ENCODE results near the gene HTRA2. TPM values are rescaled to one million over a fixed set of nuclear protein-coding genes. Genes with fewer than 3 reads are reported as not detected.
"Not testable (repeated sequence)": the region's sequence is repeated elsewhere in the genome, so short reads cannot be mapped to it uniquely, and the experiment has no call there.

The HTRA2 gene
- total RNA-seq, 2 donors from 2014 or later = 75.6 to 81.2 TPM

DNA sequence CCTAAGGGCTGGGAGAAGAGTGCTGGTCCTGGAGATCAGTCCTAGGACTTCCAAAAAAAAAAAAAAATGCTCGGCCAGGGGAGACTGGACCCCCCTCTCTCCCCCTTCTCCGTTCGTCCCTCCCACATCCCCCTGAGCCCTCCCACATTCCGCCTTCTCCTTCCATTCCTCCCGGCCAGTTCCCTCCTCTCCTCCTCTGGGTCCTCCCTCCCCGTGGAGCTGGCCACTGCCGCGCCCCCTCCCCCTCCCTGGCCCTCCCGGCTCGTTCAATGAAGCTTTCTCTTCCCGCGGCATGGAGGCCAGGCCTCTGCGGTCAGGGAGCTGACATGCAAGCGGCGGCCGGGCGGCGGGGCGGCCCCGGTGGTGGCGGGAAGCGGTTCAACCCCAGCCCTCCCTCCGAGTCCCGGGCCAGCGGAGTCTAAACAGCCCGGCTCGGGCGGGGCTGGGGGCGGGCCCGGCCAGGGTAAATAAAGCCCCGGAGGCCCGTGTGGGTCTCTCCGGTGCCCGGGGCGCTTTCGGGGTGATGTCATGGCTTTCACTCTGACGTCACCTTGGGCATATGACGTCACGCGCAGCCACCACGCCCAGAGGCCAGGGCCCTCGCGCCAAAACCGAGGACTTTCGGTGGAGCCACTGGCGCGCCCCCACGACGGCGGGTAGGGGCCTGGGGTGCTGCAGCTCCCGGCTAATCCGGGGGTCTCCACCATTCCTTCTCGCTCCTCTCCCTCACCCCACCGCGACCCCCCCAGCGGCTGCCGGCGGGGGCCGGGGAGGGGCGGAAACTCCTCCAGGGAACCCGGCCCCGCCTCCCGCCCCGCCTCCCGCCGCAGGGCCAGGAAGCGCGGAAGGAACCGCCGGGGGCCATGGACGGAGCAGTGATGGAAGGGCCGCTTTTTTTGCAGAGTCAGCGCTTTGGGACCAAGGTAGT is 24.4 kb downstream of the HTRA2 start, which contains the start of the genes DOK1 and LOXL3:
DOK1 (plus strand) TSS at position 829 of the 928 bp plus-strand sequence; CDS start at position 864, 35 bp downstream.
LOXL3 (minus strand) TSS at position 51 of the 928 bp plus-strand sequence. CDS start 1,308 bp downstream, outside the sequence.
- Mint-ChIP-seq H3K27me3 (peaks cover 19% of the 10 kb centered on the region), H3K27ac (peak within 1 kb of the TSS; percentile 85), H3K36me3 (ENCODE audit: low read depth) (peaks cover 26% of the 10 kb centered on the region), H3K4me1 (peaks cover 6% of the 10 kb centered on the region), H3K4me3 (peak within 1 kb of the TSS; percentile 86), H3K9me3 (no peaks in the 10 kb centered on the region)
- peak; percentile 88 for ATAC-seq (replicated peaks)

GRCh38 chr2:74554820-74555531 is 25.2 kb downstream of the HTRA2 start:
- peaks cover 6% of the 10 kb centered on the region for H3K4me1 Mint-ChIP-seq
- peak overlapping the region; percentile 86 for H3K4me3 Mint-ChIP-seq
- peaks cover 26% of the 10 kb centered on the region for H3K36me3 Mint-ChIP-seq (ENCODE audit: low read depth)
- peak; percentile 74 for ATAC-seq (replicated peaks)
- peak overlapping the region; percentile 85 for H3K27ac Mint-ChIP-seq
- no peaks in the 10 kb centered on the region for H3K9me3 Mint-ChIP-seq
- peaks cover 14% of the 10 kb centered on the region for H3K27me3 Mint-ChIP-seq

- peak overlapping the region; percentile 85 for H3K27ac Mint-ChIP-seq
- H3K9me3 Mint-ChIP-seq = no peaks in the 10 kb centered on the region
- H3K4me1 Mint-ChIP-seq = peaks cover 11% of the 10 kb centered on the region
- peak overlapping the region; percentile 86 for H3K4me3 Mint-ChIP-seq
- ATAC-seq (replicated peaks) = no peak
- peaks cover 11% of the 10 kb centered on the region for H3K27me3 Mint-ChIP-seq
- peaks cover 26% of the 10 kb centered on the region for H3K36me3 Mint-ChIP-seq (ENCODE audit: low read depth)
These were observed 25.9 kb downstream of the HTRA2 start for GRCh38 chr2:74555610-74556103.

- Mint-ChIP-seq H3K4me3 (peak overlapping the region; percentile 86), H3K27me3 (peaks cover 12% of the 10 kb centered on the region), H3K27ac (no peak overlapping the region), H3K36me3 (ENCODE audit: low read depth) (peaks cover 26% of the 10 kb centered on the region), H3K4me1 (peaks cover 12% of the 10 kb centered on the region), H3K9me3 (no peaks in the 10 kb centered on the region)
- no peak for ATAC-seq (replicated peaks)
These were observed 26.4 kb downstream of the HTRA2 start for GRCh38 chr2:74556159-74556558.

GRCh38 chr2:74556831-74557370 is 27.2 kb downstream of the HTRA2 start:
- Mint-ChIP-seq H3K27me3 (peaks cover 8% of the 10 kb centered on the region), H3K36me3 (ENCODE audit: low read depth) (peaks cover 26% of the 10 kb centered on the region), H3K4me3 (no peak overlapping the region), H3K27ac (no peak overlapping the region), H3K9me3 (no peaks in the 10 kb centered on the region), H3K4me1 (peaks cover 12% of the 10 kb centered on the region)
- ATAC-seq (replicated peaks) = no peak

- H3K27me3 Mint-ChIP-seq = peaks cover 10% of the 10 kb centered on the region
- no peak overlapping the region for H3K27ac Mint-ChIP-seq
- H3K9me3 Mint-ChIP-seq = no peaks in the 10 kb centered on the region
- ATAC-seq (replicated peaks) = no peak
- H3K36me3 Mint-ChIP-seq (ENCODE audit: low read depth) = peaks cover 26% of the 10 kb centered on the region
- peaks cover 6% of the 10 kb centered on the region for H3K4me1 Mint-ChIP-seq
- H3K4me3 Mint-ChIP-seq = no peak overlapping the region
These were observed 28.8 kb downstream of the HTRA2 start for GRCh38 chr2:74558284-74559230.

DNA sequence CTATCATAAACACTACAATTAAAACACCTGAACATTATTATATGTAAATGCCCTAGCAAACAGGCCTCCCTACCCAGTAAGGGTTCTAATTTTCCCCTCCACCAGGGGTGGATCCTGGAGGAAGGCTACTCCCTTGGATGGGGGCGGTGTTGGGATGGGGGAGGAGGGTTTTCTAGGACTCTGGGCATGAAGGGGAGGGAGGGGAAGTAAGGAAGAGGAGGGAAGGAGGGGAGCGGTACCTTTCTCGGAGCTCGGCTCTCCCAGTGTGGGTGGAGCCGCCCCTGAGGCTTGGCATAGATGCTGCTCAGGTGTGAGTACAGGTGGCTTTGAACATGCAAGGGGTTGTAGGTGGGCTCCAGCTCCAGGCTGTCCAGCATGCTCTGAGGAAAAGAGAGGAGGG is 30.2 kb downstream of the HTRA2 start:
- no peak overlapping the region for H3K4me3 Mint-ChIP-seq
- H3K4me1 Mint-ChIP-seq = peaks cover 6% of the 10 kb centered on the region

DNA sequence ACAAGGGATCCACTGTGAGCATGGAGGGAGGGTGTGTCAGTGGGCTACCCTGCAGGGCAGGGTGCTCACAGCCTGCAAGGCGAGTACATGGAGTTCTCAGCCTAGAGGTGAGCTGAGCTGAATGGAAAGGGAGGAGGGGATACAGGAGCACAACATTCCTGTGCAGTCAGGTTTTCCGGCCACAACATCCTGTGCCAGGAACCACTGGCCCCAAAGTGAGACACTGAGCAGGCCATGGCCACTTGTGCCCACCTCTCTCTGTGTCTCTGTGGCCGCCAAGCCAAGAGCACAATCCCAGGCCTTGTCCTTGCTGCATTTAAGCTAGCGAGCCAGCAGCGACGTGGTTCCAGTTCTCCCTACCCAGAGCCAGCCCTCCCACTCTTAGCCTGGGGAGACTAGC is 30.9 kb downstream of the HTRA2 start:
- Mint-ChIP-seq H3K9me3 (no peaks in the 10 kb centered on the region), H3K27ac (peak overlapping the region; percentile 70), H3K27me3 (peaks cover 15% of the 10 kb centered on the region), H3K36me3 (ENCODE audit: low read depth) (peaks cover 16% of the 10 kb centered on the region), H3K4me1 (peaks cover 6% of the 10 kb centered on the region), H3K4me3 (no peak overlapping the region)
- no peak for ATAC-seq (replicated peaks)

More for the DNA sequence above, 30.2 kb downstream of the HTRA2 start:
- no peak for ATAC-seq (replicated peaks)
- Mint-ChIP-seq H3K27ac (no peak overlapping the region), H3K27me3 (peaks cover 15% of the 10 kb centered on the region), H3K36me3 (ENCODE audit: low read depth) (peaks cover 22% of the 10 kb centered on the region), H3K9me3 (no peaks in the 10 kb centered on the region)

- H3K9me3 Mint-ChIP-seq, H3K4me3 Mint-ChIP-seq: not testable (repeated sequence)
- peaks cover 18% of the 10 kb centered on the region for H3K27me3 Mint-ChIP-seq
These were observed 31.3 kb downstream of the HTRA2 start for GRCh38 chr2:74561022-74561421.

DNA sequence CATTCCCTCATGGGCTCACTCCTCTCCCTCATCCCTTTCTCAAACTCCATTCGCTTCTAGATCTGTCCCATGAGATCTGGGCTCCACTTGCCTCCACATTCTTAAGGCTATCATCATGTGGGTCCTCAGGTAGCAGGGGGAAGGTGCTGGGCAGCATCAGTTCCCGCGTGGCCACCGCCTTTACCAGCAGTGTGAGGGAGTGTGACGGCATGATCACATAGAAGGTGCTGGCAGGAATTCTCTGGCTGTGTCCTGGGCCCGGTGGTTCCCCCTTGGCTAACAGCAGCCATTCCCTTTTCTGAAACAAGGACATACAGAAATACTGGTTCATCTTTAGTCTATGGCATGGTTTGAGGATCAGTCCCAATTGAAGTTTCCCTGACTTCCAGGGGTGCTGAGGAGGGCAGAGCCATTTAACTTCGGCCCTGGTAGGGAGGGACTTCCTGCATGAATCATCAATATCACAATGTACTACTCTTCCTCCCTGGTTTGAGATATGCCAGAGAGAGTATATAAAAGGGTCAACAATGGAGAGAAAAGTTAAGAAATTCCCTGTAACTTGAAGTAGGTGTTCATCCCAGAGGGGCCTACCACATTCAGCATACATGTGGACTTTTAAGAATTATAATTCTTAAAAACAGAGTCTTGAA is 32.5 kb downstream of the HTRA2 start:
- Mint-ChIP-seq H3K36me3 (ENCODE audit: low read depth) (peaks cover 3% of the 10 kb centered on the region), H3K27me3 (peaks cover 18% of the 10 kb centered on the region), H3K4me1 (peaks cover 16% of the 10 kb centered on the region), H3K4me3 (no peak overlapping the region), H3K27ac (no peak overlapping the region), H3K9me3 (no peaks in the 10 kb centered on the region)
- ATAC-seq (replicated peaks) = no peak

More at GRCh38 chr2:74561022-74561421, 31.3 kb downstream of the HTRA2 start:
- H3K27ac Mint-ChIP-seq; H3K4me1 Mint-ChIP-seq; ATAC-seq (replicated peaks): not testable (repeated sequence)
- peaks cover 15% of the 10 kb centered on the region for H3K36me3 Mint-ChIP-seq (ENCODE audit: low read depth)

DNA sequence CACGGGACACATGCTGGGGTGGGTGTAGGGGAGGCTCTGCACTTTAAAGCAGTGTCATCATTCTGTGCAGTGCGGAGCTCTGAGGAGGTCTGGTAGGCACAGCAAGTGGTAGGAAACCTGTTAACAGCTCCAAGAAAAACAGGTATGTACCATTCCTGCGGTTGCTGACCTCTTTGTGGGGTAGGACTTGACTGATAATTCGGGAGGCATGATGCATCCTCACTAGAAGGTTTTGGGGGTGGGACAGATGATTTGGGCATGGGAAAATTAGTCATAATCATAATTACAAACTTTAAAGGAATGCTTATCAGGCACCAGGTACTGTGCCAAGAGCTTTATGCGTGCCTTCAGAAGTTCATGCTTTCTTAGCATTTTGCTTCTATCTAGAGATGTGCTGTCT is 34.5 kb downstream of the HTRA2 start:
- Mint-ChIP-seq H3K4me3 (no peak overlapping the region), H3K4me1 (peaks cover 16% of the 10 kb centered on the region), H3K36me3 (ENCODE audit: low read depth) (no peaks in the 10 kb centered on the region), H3K27me3 (peaks cover 25% of the 10 kb centered on the region), H3K9me3 (no peaks in the 10 kb centered on the region), H3K27ac (no peak overlapping the region)
- no peak for ATAC-seq (replicated peaks)

- Mint-ChIP-seq H3K27me3 (peaks cover 20% of the 10 kb centered on the region), H3K27ac (peak overlapping the region; percentile 42), H3K4me3 (peak overlapping the region; percentile 55), H3K36me3 (ENCODE audit: low read depth) (no peaks in the 10 kb centered on the region), H3K9me3 (no peaks in the 10 kb centered on the region), H3K4me1 (peaks cover 10% of the 10 kb centered on the region)
- peak; percentile 21 for ATAC-seq (replicated peaks)
These were observed 36.5 kb downstream of the HTRA2 start for GRCh38 chr2:74566076-74566753.

DNA sequence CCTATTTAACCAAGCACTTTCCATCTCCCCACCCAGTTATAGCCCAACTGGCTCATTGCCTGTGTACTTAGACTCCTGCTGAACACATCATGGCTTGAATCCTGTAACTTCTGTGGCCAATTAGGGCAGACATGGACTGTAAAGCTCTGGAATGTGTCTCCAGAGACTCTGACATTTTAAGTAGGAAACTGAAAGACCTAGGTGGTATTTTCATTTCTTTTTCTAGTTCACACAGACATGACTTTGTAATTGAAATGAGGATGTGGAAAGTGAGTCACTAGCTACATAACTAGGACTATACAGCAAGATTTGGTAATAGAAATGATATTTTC is 37.0 kb downstream of the HTRA2 start:
- peaks cover 18% of the 10 kb centered on the region for H3K27me3 Mint-ChIP-seq
- H3K27ac Mint-ChIP-seq = peak overlapping the region; percentile 42
- H3K9me3 Mint-ChIP-seq = no peaks in the 10 kb centered on the region
- peaks cover 10% of the 10 kb centered on the region for H3K4me1 Mint-ChIP-seq
- peak; percentile 71 for ATAC-seq (replicated peaks)
- no peaks in the 10 kb centered on the region for H3K36me3 Mint-ChIP-seq (ENCODE audit: low read depth)
- H3K4me3 Mint-ChIP-seq = peak overlapping the region; percentile 55

Measured in activated T-helper 17 cell treated with anti-CD3 and anti-CD28 coated beads, Interleukin-2, amount 50 U/mL, for 72 hours (primary cell).